Central memory CD8-positive, alpha-beta T cell (primary cell): ENCODE data around the gene TRRAP.
A peak's percentile ranks its signal among the peaks of the same experiment; 100 is the strongest.

Experiments used
- ATAC-seq: fragments of 150-1000 bp; cut with Tn5 transposase; replicated peaks from 2 replicates; pipeline ENCODE4 v1.10.0; 2022; ENCODE audit warnings: mild to moderate bottlenecking, moderate FRiP score, moderate number of reproducible peaks; ENCODE audit not compliant: poor library complexity, severe bottlenecking; ENCODE audit errors: extremely low read depth
- DNase-seq, 2 donors: peaks; one replicate each; pipeline ENCODE4 v3.0.0; 2021; ENCODE audit warnings: low spot score in 2 of 2
- H3K27ac Mint-ChIP-seq: one replicate; pipeline ENCODE4 v1.8.0; 2022; ENCODE audit warnings: low read depth, mild to moderate bottlenecking, moderate library complexity, mixed read lengths
- H3K27me3 Mint-ChIP-seq: one replicate; pipeline ENCODE4 v1.8.0; 2022; ENCODE audit warnings: mixed read lengths
- H3K36me3 Mint-ChIP-seq: one replicate; pipeline ENCODE4 v1.8.0; 2022; ENCODE audit warnings: mild to moderate bottlenecking, moderate library complexity, mixed read lengths; ENCODE audit not compliant: insufficient read depth
- H3K4me1 Mint-ChIP-seq: one replicate; pipeline ENCODE4 v1.8.0; 2022; ENCODE audit warnings: mixed read lengths
- H3K4me3 Mint-ChIP-seq: one replicate; pipeline ENCODE4 v1.8.0; 2022; ENCODE audit warnings: mild to moderate bottlenecking, moderate library complexity, mixed read lengths
- H3K9me3 Mint-ChIP-seq: one replicate; pipeline ENCODE4 v1.8.0; 2022; ENCODE audit warnings: mixed read lengths

The TRRAP gene

DNA sequence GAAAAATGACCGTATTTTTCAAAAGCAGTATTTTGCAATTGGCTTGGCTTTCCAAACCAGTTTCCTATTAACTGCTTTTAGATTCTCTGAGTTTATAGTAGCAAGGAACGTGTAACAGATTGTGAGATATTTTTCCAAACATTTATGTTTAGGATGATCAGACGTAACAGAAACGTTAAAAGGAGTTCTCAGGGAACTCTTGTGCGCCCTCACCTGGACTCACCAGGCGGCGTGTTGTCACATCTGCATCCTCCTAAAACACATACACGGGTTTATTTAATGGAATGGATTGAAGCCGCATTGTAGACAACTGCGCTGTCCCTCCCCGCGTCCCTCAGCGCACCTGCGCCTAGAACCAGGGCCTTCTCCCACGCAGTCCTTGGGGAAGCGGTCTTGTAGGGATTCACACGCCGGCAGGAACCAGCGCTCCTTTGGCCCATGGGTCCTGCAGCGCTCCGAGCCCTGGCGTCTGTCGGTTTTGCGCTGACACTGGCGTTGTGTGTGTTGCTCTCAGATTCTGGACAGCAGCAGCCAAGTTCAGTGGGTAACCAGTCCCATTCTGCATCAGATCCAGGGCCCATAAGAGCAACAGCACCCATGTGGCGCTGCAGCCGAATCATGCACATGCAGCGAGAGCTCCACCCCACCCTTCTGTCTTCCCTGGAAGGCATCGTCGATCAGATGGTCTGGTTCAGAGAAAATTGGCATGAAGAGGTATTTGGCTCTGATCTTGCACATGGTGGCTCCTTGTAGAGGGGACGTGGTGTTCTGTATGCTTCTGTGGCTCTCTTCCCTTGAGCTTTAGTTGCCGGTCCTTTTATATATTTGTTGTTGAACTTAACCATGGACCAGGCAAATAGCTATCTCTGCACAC, 114.9 kb downstream of the TRRAP start:
- DNase-seq (no peak), ATAC-seq (no peak)
- Mint-ChIP-seq H3K9me3 (no peaks in the 10 kb centered on the region), H3K4me1 (peaks cover 13% of the 10 kb centered on the region), H3K27me3 (no peaks in the 10 kb centered on the region), H3K4me3 (no peak overlapping the region), H3K27ac (no peak overlapping the region), H3K36me3 (peaks cover 54% of the 10 kb centered on the region)

DNA sequence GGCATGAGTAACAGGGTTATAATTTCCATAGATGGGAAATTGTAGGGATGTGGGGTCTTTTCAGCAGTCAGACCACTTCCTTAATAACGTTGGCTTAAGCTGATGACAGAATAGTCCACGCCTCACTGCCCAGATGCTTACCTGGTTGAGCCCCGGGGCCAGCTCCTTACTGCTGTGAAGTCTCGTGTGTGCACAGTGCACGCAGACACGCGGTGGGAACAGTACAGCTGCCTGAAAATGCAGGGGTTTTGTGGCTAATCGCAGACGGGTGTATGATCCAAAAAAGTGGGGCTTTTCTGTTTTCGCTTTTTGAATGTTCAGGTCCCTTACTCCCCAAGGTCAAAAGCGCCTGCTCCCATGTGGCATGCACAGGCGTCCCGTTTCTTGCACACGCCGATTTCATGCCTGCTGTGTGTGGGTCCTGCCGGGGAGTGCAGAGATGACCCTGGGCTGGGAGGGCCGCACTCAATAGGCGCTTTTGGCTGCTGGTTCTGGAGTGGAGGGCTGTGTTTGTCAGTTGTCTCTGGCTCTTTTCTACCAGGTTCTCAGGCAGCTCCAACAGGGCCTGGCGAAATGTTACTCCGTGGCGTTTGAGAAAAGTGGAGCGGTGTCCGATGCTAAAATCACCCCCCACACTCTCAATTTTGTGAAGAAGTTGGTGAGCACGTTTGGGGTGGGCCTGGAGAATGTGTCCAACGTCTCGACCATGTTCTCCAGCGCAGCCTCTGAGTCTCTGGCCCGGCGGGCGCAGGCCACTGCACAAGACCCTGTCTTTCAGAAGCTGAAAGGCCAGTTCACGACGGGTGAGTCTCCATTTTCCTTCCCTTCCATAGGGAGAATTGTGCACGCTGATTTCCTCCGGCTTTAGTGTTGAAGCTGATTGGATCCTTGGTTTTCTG, 116.0 kb downstream of the TRRAP start:
- no peak overlapping the region for H3K4me3 Mint-ChIP-seq
- H3K4me1 Mint-ChIP-seq = peaks cover 3% of the 10 kb centered on the region
- H3K27ac Mint-ChIP-seq = no peak overlapping the region
- H3K9me3 Mint-ChIP-seq = no peaks in the 10 kb centered on the region
- ATAC-seq (no peak), DNase-seq (no peak)
- H3K27me3 Mint-ChIP-seq = no peaks in the 10 kb centered on the region
- peaks cover 49% of the 10 kb centered on the region for H3K36me3 Mint-ChIP-seq

DNA sequence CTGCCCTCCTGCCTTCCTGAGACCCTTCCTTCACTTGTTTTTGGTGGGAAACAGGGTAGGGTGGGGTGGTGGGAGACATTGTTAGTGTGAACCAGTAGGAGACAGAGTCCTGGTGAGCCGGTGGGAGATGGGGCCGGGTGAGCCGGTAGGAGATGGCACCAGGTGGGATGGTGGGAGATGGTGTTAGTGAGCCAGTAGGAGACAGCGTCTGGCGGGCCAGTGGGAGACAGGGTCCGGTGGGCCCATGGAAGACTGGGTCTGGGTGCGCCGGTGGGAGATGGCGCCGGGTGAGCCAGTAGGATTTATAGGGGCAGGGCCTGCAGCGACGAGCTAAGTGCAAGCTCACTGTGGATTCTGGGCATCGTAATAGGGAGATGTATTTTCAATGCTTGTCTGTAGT, 116.8 kb downstream of the TRRAP start:
- Mint-ChIP-seq H3K4me3 (no peak overlapping the region), H3K4me1 (no peaks in the 10 kb centered on the region), H3K27me3 (no peaks in the 10 kb centered on the region), H3K9me3 (no peaks in the 10 kb centered on the region), H3K27ac (peak overlapping the region; percentile 3), H3K36me3 (peaks cover 48% of the 10 kb centered on the region)
- DNase-seq (no peak), ATAC-seq (no peak)

DNA sequence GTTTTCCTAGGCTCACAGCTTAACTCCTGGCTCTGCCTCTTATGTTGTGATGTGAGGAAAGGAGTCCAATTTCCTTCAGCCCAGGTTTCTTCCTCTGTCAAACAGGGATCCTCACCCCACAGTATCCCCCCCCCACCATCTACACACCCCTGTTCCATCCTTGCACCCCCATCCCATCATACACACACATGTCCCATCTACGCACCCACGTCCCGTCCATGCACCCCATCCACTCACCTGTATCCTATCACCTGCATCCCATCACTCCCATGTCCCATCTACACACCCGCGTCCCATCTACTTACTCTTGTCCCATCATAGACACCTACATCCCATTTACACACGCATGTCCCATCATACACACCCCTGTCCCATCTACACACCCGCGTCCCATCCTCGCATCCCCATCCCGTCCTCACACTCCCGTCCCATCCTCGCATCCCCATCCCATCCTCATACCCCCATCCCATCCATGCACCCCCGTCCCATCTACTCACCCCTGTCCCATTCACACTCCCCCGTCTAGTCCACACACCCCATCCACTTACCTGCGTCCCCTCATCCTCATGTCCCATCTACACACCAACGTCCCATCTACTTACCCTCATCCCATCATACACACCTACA, 117.3 kb downstream of the TRRAP start:
- ATAC-seq (no peak), DNase-seq (no peak)
- H3K9me3 Mint-ChIP-seq = no peaks in the 10 kb centered on the region
- H3K27ac Mint-ChIP-seq = peak overlapping the region; percentile 3
- no peaks in the 10 kb centered on the region for H3K4me1 Mint-ChIP-seq
- no peaks in the 10 kb centered on the region for H3K27me3 Mint-ChIP-seq
- no peak overlapping the region for H3K4me3 Mint-ChIP-seq
- peaks cover 47% of the 10 kb centered on the region for H3K36me3 Mint-ChIP-seq

DNA sequence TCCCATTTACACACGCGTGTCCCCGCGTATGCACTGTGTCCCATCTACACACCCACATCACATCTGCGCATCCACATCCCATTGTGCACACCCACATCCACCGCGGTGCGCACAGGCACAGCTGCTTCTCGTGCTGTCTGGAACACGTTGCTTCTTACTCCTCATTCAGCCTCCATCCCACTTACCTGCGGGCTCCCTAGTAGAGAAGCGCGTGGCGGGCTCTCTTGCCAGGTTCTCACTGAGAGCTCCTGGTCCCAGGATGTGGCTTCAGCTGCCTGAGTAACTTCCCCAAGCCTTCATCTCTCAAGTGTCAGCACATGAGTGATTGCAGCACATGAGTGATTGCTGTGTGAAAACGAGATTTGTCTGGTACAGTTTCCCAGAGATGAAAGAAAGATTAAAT, 117.8 kb downstream of the TRRAP start:
- H3K9me3 Mint-ChIP-seq = no peaks in the 10 kb centered on the region
- ATAC-seq (no peak), DNase-seq (no peak)
- H3K4me3 Mint-ChIP-seq = no peak overlapping the region
- no peaks in the 10 kb centered on the region for H3K4me1 Mint-ChIP-seq
- peaks cover 49% of the 10 kb centered on the region for H3K36me3 Mint-ChIP-seq
- peak overlapping the region; percentile 3 for H3K27ac Mint-ChIP-seq
- no peaks in the 10 kb centered on the region for H3K27me3 Mint-ChIP-seq

DNA sequence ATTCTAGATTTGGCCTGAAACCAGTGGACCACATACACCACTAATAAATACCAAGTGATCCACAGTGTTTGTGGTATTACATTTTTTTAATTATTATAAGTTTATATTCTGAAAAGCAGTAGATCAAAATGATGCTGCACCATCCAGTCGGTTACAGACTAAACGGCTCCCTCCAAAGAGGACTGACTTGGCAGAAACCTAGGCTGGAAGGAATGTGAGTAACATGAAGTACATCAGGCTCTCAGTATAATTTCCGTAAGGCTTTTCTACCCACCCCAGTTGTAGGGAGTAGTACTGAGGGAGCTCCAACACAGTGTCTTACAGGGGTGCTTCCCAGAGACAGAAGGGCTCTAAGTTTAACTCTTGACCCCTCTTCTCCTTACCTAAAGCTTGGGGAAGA, 119.5 kb downstream of the TRRAP start:
- Mint-ChIP-seq H3K4me3 (no peak overlapping the region), H3K27ac (no peak overlapping the region), H3K4me1 (no peaks in the 10 kb centered on the region), H3K36me3 (peaks cover 44% of the 10 kb centered on the region), H3K9me3 (no peaks in the 10 kb centered on the region), H3K27me3 (no peaks in the 10 kb centered on the region)
- DNase-seq = no peak
- ATAC-seq = no peak

DNA sequence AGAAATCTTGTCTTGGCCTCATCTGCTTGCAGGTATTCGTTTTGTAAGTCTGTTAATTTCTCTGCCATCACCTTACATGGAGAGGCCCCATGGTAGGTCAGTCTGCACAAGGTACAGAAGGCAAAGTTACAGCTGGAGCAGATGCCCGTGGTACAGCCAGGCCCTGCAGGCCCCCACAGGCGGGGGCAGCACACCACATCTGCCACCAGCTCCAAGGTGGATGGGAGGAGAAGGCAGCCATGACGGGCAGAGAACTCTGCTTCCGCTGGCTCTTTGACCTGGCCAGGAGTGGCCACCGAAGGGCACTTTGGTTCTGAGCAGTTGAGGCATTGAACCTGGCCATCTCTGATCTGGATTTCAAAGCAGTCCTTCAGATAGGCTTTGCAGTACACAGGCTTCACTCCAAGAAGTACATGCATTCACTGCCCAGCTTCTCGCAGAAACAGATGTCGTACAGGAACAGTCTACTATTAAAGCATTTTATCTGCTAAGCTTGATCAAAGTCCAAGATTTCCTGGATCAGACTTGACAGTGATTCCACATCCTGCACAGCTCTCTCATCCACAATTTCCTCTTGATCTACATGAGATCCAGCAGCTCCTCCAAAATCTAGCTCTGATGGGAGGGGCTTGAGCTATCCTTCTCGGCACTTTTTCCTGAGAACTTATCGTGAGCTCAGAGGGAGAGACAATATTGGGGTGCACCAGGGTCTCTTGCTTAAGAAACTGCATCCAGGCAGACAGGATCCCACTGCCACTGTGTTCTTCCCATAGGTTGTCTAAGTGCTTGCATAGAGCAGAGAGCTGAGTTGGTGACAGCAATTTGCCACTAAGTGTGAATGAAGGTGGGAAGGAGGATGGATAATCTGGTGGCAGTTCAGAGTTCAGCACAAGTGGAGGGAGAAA, 120.7 kb downstream of the TRRAP start:
- no peaks in the 10 kb centered on the region for H3K27me3 Mint-ChIP-seq
- no peak for ATAC-seq
- H3K4me1 Mint-ChIP-seq = no peaks in the 10 kb centered on the region
- H3K9me3 Mint-ChIP-seq = no peaks in the 10 kb centered on the region
- H3K4me3 Mint-ChIP-seq = no peak overlapping the region
- no peak for DNase-seq
- peaks cover 47% of the 10 kb centered on the region for H3K36me3 Mint-ChIP-seq
- H3K27ac Mint-ChIP-seq = no peak overlapping the region

- ATAC-seq (no peak), DNase-seq (peak in 1 of 2 donors; percentile 5)
- Mint-ChIP-seq H3K27ac (peak overlapping the region; percentile 29), H3K9me3 (no peaks in the 10 kb centered on the region), H3K27me3 (no peaks in the 10 kb centered on the region), H3K36me3 (peaks cover 49% of the 10 kb centered on the region), H3K4me3 (no peak overlapping the region), H3K4me1 (no peaks in the 10 kb centered on the region)
These were observed 122.0 kb downstream of the TRRAP start for GRCh38 chr7:99000196-99000903.

DNA sequence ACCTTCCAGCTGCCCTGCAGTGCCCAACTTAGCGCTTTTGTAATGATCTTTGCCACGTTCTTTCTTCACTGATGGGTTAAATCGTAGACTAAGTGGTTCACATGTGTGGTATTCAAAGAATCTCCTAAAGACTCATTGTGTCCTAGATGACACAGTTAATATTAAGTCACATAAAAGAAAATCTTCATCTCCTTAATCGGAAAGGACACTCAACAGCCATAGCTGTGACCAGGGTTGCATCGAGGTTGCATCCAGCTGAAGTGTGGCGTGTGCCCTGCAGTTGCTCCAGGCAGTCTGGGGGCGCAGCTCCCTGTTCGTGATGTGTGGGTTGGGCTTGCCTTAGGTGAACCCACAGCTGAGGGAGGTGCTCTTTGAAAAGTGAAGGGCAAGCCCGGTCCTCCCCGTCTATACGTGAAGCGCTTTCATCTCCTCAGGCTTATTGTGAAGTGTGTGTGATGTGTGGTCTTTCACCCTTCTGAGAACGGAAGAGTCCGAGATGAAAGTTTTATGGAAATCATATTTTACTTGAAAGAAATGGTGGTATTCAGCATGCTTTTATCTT, 122.7 kb downstream of the TRRAP start:
- no peak for ATAC-seq
- Mint-ChIP-seq H3K36me3 (peaks cover 49% of the 10 kb centered on the region), H3K4me3 (no peak overlapping the region), H3K27me3 (no peaks in the 10 kb centered on the region), H3K9me3 (no peaks in the 10 kb centered on the region), H3K4me1 (no peaks in the 10 kb centered on the region), H3K27ac (peak overlapping the region; percentile 29)
- peak in 1 of 2 donors; percentile 8 for DNase-seq

- Mint-ChIP-seq H3K9me3 (no peaks in the 10 kb centered on the region), H3K4me3 (no peak overlapping the region), H3K36me3 (peaks cover 52% of the 10 kb centered on the region), H3K27me3 (no peaks in the 10 kb centered on the region), H3K27ac (no peak overlapping the region), H3K4me1 (no peaks in the 10 kb centered on the region)
- peak in 1 of 2 donors; percentile 3 for DNase-seq
- ATAC-seq = no peak
These were observed 123.3 kb downstream of the TRRAP start for GRCh38 chr7:99001482-99002147.
